ENCODE measurements around the gene GLT8D2. TPM values are rescaled to one million over a fixed set of nuclear protein-coding genes. Genes with fewer than 3 reads are reported as not detected.

Gene GLT8D2
- total RNA-seq, 2 donors from 2014 or later = 0.23 to 0.36 TPM

GRCh38 chr12:103975368-103975767 is 74.6 kb downstream of the GLT8D2 start:
- H3K27ac Mint-ChIP-seq = no peak overlapping the region

DNA sequence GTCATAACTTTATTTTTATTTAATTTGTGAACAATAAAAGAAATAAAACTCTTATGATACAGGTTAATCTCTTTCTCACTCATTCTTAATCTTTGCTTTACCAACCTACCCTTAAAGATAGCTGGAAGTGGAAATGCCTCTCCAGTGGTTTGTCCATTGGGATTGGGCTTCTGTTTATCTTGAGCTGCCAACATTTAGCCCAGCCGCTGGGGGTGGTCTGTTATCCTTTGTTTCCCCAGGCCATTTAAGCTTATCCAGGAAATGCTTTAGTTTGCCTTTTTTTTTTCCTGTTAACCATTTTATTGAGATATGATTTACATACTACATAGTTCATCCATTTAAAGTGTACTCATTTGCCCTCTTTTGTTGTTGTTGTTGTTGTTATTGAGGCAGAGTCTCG is 76.1 kb downstream of the GLT8D2 start:
- Mint-ChIP-seq H3K27ac (no peak overlapping the region), H3K36me3 (ENCODE audit: insufficient read depth in 2 of 2) (peaks cover 5 to 10% of the 10 kb centered on the region in 2 donors), H3K4me1 (ENCODE audit: low read depth) (peaks cover 37% of the 10 kb centered on the region), H3K27me3 (ENCODE audit: low read depth) (no peaks in the 10 kb centered on the region), H3K4me3 (no peak overlapping the region), H3K9me3 (no peaks in the 10 kb centered on the region)
- DNase-seq (no peak), ATAC-seq (replicated peaks in 1 of 2) (no peak)

More at GRCh38 chr12:103975368-103975767, 74.6 kb downstream of the GLT8D2 start:
- H3K4me1 Mint-ChIP-seq (ENCODE audit: low read depth) = peaks cover 28% of the 10 kb centered on the region
- DNase-seq (no peak), ATAC-seq (replicated peaks in 1 of 2) (no peak)
- H3K4me3 Mint-ChIP-seq = no peak overlapping the region
- peaks cover 7 to 15% of the 10 kb centered on the region in 2 donors for H3K36me3 Mint-ChIP-seq (ENCODE audit: insufficient read depth in 2 of 2)
- no peaks in the 10 kb centered on the region for H3K9me3 Mint-ChIP-seq
- H3K27me3 Mint-ChIP-seq (ENCODE audit: low read depth) = no peaks in the 10 kb centered on the region

DNA sequence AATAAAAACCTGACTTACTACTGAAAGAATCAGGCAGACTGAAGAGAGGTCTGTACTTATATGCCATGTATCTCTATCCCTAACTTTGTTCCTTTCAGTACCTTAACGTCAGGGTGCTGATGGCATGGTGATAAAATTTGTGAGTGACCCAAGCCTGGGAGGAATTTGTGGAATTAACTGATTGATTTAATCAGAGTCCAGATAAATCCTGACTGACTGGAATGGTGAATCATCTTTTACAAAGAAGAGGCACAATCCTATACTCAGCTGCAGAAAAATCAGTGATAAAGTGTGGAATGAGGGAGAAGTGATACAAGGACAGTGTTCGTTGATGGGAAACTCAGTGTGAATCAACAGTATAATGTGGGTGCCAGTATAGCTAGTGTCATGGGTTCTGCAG is 80.6 kb downstream of the GLT8D2 start:
- peaks cover 11% of the 10 kb centered on the region in 2 donors for H3K36me3 Mint-ChIP-seq (ENCODE audit: insufficient read depth in 2 of 2)
- H3K27me3 Mint-ChIP-seq (ENCODE audit: low read depth) = no peaks in the 10 kb centered on the region
- no peak for DNase-seq
- peaks cover 64% of the 10 kb centered on the region for H3K4me1 Mint-ChIP-seq (ENCODE audit: low read depth)
- no peak for ATAC-seq (replicated peaks in 1 of 2)
- H3K9me3 Mint-ChIP-seq = no peaks in the 10 kb centered on the region
- no peak overlapping the region for H3K4me3 Mint-ChIP-seq
- H3K27ac Mint-ChIP-seq = peak overlapping the region; percentile 72

DNA sequence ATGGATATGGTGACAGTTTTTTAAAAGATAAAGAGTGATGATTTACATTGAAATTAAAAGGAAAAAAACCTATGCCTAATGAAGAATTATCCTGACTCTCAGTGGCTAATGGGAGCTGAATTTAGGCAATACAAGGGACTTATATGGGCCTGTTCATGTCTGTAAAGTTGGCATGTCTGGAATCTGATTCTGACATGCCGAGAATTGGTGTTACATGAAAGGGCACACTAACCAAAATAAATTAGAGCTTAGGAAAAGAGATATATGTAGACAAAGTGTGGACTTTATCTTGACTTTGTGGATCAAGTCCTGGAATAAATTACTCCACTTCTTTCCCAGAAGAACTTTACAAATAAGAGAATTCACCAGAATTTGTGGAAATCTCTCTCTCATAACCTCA is 83.3 kb downstream of the GLT8D2 start:
- peaks cover 11% of the 10 kb centered on the region in 2 donors for H3K36me3 Mint-ChIP-seq (ENCODE audit: insufficient read depth in 2 of 2)
- H3K27me3 Mint-ChIP-seq (ENCODE audit: low read depth) = no peaks in the 10 kb centered on the region
- H3K9me3 Mint-ChIP-seq = no peaks in the 10 kb centered on the region
- peak overlapping the region; percentile 98 for H3K27ac Mint-ChIP-seq
- ATAC-seq (replicated peaks in 1 of 2) = no peak
- H3K4me3 Mint-ChIP-seq = peak overlapping the region; percentile 95
- peaks cover 68% of the 10 kb centered on the region for H3K4me1 Mint-ChIP-seq (ENCODE audit: low read depth)
- no peak for DNase-seq

GRCh38 chr12:103965590-103966504 is 84.1 kb downstream of the GLT8D2 start, which contains the start of gene TDG:
TSS of gene TDG (plus strand) at chr12:103965872. CDS start at chr12:103966038, 166 bp downstream.
- peaks cover 11% of the 10 kb centered on the region in 2 donors for H3K36me3 Mint-ChIP-seq (ENCODE audit: insufficient read depth in 2 of 2)
- H3K27ac Mint-ChIP-seq = peak within 1 kb of the TSS; percentile 98
- no peaks in the 10 kb centered on the region for H3K9me3 Mint-ChIP-seq
- DNase-seq = peak; percentile 96 to 99
- peak; percentile 96 to 98 for ATAC-seq (replicated peaks in 1 of 2)
- H3K27me3 Mint-ChIP-seq (ENCODE audit: low read depth) = no peaks in the 10 kb centered on the region
- H3K4me1 Mint-ChIP-seq (ENCODE audit: low read depth) = peaks cover 60% of the 10 kb centered on the region
- H3K4me3 Mint-ChIP-seq = peak within 1 kb of the TSS; percentile 95

DNA sequence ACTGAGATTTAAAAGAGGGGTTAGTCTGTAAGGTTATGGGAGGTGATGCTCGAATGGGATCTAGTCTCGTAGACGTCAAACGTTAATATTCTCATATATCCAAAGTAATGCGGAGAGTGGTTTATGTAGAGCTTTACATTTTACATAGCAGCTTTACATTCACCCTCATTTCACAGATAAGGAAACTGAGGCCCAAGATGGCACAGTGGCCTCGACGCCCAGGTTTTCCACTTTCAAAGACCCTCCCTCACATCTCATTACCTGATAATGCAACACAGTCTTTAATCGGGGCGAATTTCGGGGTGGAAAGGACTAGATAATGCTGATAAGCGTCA is 84.8 kb downstream of the GLT8D2 start:
- DNase-seq = no peak
- peak overlapping the region; percentile 95 for H3K4me3 Mint-ChIP-seq
- H3K27ac Mint-ChIP-seq = peak overlapping the region; percentile 98
- peaks cover 10 to 11% of the 10 kb centered on the region in 2 donors for H3K36me3 Mint-ChIP-seq (ENCODE audit: insufficient read depth in 2 of 2)
- no peaks in the 10 kb centered on the region for H3K9me3 Mint-ChIP-seq
- ATAC-seq (replicated peaks in 1 of 2) = no peak
- H3K4me1 Mint-ChIP-seq (ENCODE audit: low read depth) = peaks cover 55% of the 10 kb centered on the region
- no peaks in the 10 kb centered on the region for H3K27me3 Mint-ChIP-seq (ENCODE audit: low read depth)

DNA sequence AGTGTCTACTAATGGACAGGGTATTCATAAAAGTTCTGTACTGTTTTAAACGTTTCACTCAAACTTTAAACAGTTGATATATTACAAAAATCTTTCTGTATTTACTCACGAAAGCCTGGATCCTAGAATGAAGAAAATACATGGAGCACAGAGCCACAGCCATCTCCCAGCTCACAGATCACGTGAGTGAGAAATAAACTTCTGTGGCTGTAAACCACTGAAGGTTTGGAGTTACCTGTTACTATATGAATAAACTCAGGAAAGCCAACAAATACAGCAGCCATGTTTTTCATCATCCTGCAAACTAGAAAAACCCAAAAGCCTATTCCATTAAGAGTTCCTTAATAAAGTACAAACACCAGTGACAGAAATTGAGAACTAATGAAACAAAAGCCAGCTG is 85.2 kb downstream of the GLT8D2 start:
- Mint-ChIP-seq H3K27me3 (ENCODE audit: low read depth) (no peaks in the 10 kb centered on the region), H3K36me3 (ENCODE audit: insufficient read depth in 2 of 2) (peaks cover 10 to 11% of the 10 kb centered on the region in 2 donors), H3K9me3 (no peaks in the 10 kb centered on the region), H3K27ac (peak overlapping the region; percentile 98), H3K4me3 (peak overlapping the region; percentile 95), H3K4me1 (ENCODE audit: low read depth) (peaks cover 53% of the 10 kb centered on the region)
- DNase-seq = no peak
- ATAC-seq (replicated peaks in 1 of 2) = no peak

- H3K27me3 Mint-ChIP-seq (ENCODE audit: low read depth) = no peaks in the 10 kb centered on the region
- ATAC-seq (replicated peaks in 1 of 2) (no peak), DNase-seq (no peak)
- no peaks in the 10 kb centered on the region for H3K9me3 Mint-ChIP-seq
- H3K4me1 Mint-ChIP-seq (ENCODE audit: low read depth) = peaks cover 44% of the 10 kb centered on the region
- peak overlapping the region; percentile 52 for H3K27ac Mint-ChIP-seq
- H3K4me3 Mint-ChIP-seq = no peak overlapping the region
- peaks cover 7 to 8% of the 10 kb centered on the region in 2 donors for H3K36me3 Mint-ChIP-seq (ENCODE audit: insufficient read depth in 2 of 2)
Observed at GRCh38 chr12:103962493-103962892, 87.5 kb downstream of the GLT8D2 start.

DNA sequence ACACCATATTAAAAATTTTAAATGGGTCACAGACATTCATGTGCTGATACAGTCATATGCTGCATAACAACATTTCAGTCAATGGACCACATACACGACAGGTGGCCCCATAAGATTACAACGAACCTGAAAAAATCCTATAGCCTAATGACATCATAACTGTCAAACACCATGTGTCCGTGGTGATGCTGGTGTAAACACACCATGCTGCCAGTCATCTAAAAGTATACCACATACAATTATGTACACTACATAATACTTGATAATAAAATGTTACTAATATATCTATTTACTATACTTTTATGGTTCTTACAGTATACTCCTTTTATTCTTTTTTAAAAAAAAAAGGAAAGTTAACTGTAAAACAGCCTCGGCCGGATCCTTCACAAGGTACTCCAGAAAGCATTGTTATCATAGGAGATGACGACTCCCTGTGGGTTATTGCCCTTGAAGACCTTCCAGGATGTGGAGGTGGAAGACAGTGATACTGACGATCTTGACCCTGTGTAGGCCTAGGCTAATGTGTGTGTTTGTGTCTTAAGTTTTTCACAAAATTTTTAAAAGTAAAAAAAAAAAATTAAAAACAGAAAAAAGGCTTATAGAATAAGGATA is 89.3 kb downstream of the GLT8D2 start:
- no peak for ATAC-seq (replicated peaks in 1 of 2)
- Mint-ChIP-seq H3K4me3 (no peak overlapping the region), H3K36me3 (ENCODE audit: insufficient read depth in 2 of 2) (peaks cover 6 to 14% of the 10 kb centered on the region in 2 donors), H3K4me1 (ENCODE audit: low read depth) (peaks cover 40% of the 10 kb centered on the region), H3K27ac (no peak overlapping the region), H3K9me3 (no peaks in the 10 kb centered on the region), H3K27me3 (ENCODE audit: low read depth) (no peaks in the 10 kb centered on the region)
- no peak for DNase-seq

DNA sequence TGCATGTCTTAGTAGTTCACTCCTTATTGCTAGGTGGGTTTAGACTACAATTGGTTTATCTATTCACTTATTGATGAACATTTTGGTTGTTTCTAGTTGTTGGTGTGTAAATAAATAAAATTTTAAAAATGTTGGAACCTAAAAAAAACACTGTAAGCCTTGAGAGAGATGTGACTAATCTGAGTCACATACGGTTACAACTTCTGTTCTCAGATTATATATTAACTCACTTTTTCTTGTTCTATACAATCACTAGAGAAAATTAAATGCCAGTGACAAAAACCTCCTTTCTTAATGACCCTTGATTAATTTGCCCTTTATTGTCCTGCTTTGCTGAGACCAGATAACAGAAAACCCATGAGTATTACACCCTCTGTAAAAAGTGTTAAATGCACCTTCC is 91.4 kb downstream of the GLT8D2 start:
- DNase-seq (no peak), ATAC-seq (replicated peaks in 1 of 2) (no peak)
- peak overlapping the region in 1 of 2 donors; percentile 45 for H3K4me3 Mint-ChIP-seq
- H3K9me3 Mint-ChIP-seq = no peaks in the 10 kb centered on the region
- no peak overlapping the region for H3K27ac Mint-ChIP-seq
- H3K4me1 Mint-ChIP-seq (ENCODE audit: low read depth) = peaks cover 50% of the 10 kb centered on the region
- peaks cover 7% of the 10 kb centered on the region in 2 donors for H3K36me3 Mint-ChIP-seq (ENCODE audit: insufficient read depth in 2 of 2)
- no peaks in the 10 kb centered on the region for H3K27me3 Mint-ChIP-seq (ENCODE audit: low read depth)

DNA sequence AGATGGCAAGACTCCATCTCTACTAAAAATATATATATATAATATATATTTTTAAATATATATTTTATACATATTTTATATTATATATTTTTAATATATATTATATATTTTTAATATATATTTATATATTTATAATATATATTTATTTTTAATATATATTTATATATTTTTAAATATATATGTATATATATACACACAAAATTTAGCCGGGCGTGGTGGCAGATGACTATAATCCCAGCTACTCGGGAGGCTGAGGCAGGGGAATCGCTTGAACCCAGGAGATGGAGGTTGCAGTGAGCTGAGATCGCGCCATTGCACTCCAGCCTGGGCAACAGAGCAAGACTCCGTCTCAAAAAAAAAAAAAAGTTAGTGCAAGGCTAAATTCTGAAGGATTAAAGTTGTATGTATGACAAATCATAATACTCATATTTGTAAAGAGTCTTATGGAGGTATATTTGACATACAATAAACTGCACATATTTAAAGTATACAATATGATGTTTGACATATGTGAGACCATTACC is 92.1 kb downstream of the GLT8D2 start:
- H3K36me3 Mint-ChIP-seq (ENCODE audit: insufficient read depth in 2 of 2) = peaks cover 8 to 10% of the 10 kb centered on the region in 2 donors
- peaks cover 52% of the 10 kb centered on the region for H3K4me1 Mint-ChIP-seq (ENCODE audit: low read depth)
- no peaks in the 10 kb centered on the region for H3K9me3 Mint-ChIP-seq
- DNase-seq (no peak), ATAC-seq (replicated peaks in 1 of 2) (no peak)
- no peaks in the 10 kb centered on the region for H3K27me3 Mint-ChIP-seq (ENCODE audit: low read depth)
- H3K4me3 Mint-ChIP-seq = peak overlapping the region; percentile 90 to 99
- no peak overlapping the region for H3K27ac Mint-ChIP-seq

DNA sequence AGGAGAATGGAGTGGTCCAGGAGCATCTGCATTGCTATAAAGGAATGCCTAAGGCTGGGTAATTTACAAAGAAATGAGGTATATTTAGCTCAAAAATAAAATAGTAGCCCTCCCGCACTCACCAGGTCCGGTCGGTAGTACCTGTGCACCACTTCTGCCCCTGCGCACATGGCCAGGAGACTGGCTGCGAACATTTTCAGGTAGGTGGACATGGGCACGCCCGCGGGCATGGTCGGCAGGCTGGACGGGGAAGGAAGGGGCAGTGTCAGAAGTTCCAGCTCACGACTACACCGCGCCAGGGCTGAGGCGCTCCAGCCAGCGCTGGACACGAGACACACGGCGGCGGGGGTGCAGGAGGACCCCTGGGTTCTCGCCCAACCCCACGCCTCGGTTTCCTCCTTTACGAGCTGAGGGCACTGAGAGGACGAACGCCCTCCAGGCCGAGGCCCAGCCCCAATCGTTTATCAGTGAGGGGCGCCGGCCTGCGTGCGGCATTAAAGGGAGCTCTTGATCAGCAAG is 93.4 kb downstream of the GLT8D2 start:
- Mint-ChIP-seq H3K27ac (peak overlapping the region; percentile 97), H3K4me3 (peak overlapping the region; percentile 90 to 99), H3K36me3 (ENCODE audit: insufficient read depth in 2 of 2) (peaks cover 12 to 18% of the 10 kb centered on the region in 2 donors), H3K9me3 (no peaks in the 10 kb centered on the region), H3K4me1 (ENCODE audit: low read depth) (peaks cover 60% of the 10 kb centered on the region), H3K27me3 (ENCODE audit: low read depth) (no peaks in the 10 kb centered on the region)
- no peak for DNase-seq
- ATAC-seq (replicated peaks in 1 of 2) = peak in 1 of 2 donors; percentile 21

Data from activated T-cell treated with anti-CD3 and anti-CD28 coated beads, Interleukin-2, amount 50 U/mL, for 72 hours (primary cell).